Mesenchymal stem cell (in vitro differentiated cells and primary cell): ENCODE data around the gene SELL.

Source experiments
- DNase-seq: peaks from one replicate; pipeline ENCODE4 v3.0.0-alpha.2; 2013
- H2AFZ ChIP-seq: one replicate; pipeline ENCODE4 v1.6.1; 2013; ENCODE audit warnings: low read depth, mild to moderate bottlenecking, control low read depth, inconsistent platforms, low read length, moderate library complexity
- H2AK5ac ChIP-seq: 2 replicates; pipeline ENCODE4 v1.6.1; 2013; ENCODE audit warnings: low read length, moderate library complexity, mild to moderate bottlenecking, inconsistent platforms; ENCODE audit not compliant: severe bottlenecking
- H2BK120ac ChIP-seq: one replicate; pipeline ENCODE4 v1.6.1; 2013; ENCODE audit warnings: low read depth, mild to moderate bottlenecking, inconsistent platforms, low read length, moderate library complexity
- H2BK12ac ChIP-seq, 2 experiments: one replicate each; pipeline ENCODE4 v1.6.1; 2013; ENCODE audit warnings: inconsistent platforms in 2 of 2, low read length in 2 of 2, mild to moderate bottlenecking in 2 of 2, moderate library complexity in 2 of 2, control low read depth in 1 of 2
- H2BK15ac ChIP-seq: one replicate; pipeline ENCODE4 v1.6.1; 2013; ENCODE audit warnings: mild to moderate bottlenecking, low read depth, inconsistent platforms; ENCODE audit not compliant: poor library complexity, severe bottlenecking
- H2BK5ac ChIP-seq: 2 replicates; pipeline ENCODE4 v1.6.1; 2013; ENCODE audit warnings: low read depth, mild to moderate bottlenecking, low read length, control low read depth, inconsistent platforms; ENCODE audit not compliant: poor library complexity, severe bottlenecking
- H3K14ac ChIP-seq, 2 experiments: one replicate each; pipeline ENCODE4 v1.6.1; 2013; ENCODE audit warnings: inconsistent platforms in 2 of 2, low read length in 2 of 2, control low read depth in 1 of 2, mild to moderate bottlenecking in 1 of 2, moderate library complexity in 1 of 2
- H3K18ac ChIP-seq, 2 experiments: one replicate each; pipeline ENCODE4 v1.6.1; 2013; ENCODE audit warnings: inconsistent platforms in 2 of 2, low read length in 2 of 2, control low read depth in 1 of 2, low read depth in 1 of 2, mild to moderate bottlenecking in 1 of 2
- H3K23ac ChIP-seq, 2 experiments: one replicate each; pipeline ENCODE4 v1.6.1; 2013; ENCODE audit warnings: inconsistent platforms in 2 of 2, low read length in 2 of 2, mild to moderate bottlenecking in 2 of 2, moderate library complexity in 2 of 2, control low read depth in 1 of 2
- H3K27ac ChIP-seq: 2 replicates; pipeline ENCODE4 v1.5.1; 2013; ENCODE audit warnings: mild to moderate bottlenecking, moderate library complexity, low read length, control low read depth, inconsistent platforms; ENCODE audit not compliant: poor library complexity, severe bottlenecking
- H3K27me3 ChIP-seq, 2 experiments: 2 replicates each; pipeline versions ENCODE4 v1.6.1 to v1.7.0; 2013; ENCODE audit warnings: low read length in 2 of 2, mild to moderate bottlenecking in 2 of 2, moderate library complexity in 2 of 2, control low read depth in 1 of 2, inconsistent platforms in 1 of 2; ENCODE audit not compliant: control insufficient read depth in 1 of 2, insufficient read depth in 1 of 2
- H3K36me3 ChIP-seq, 2 experiments: 2 replicates each; pipeline versions ENCODE4 v1.6.1 to v1.7.0; 2013; ENCODE audit warnings: low read length in 2 of 2, control low read depth in 1 of 2, inconsistent platforms in 1 of 2, low read depth in 1 of 2, mild to moderate bottlenecking in 1 of 2; ENCODE audit not compliant: insufficient read depth in 2 of 2, control insufficient read depth in 1 of 2
- H3K4ac ChIP-seq, 2 experiments: one replicate each; pipeline ENCODE4 v1.6.1; 2013; ENCODE audit warnings: inconsistent platforms in 2 of 2, low read length in 2 of 2, mild to moderate bottlenecking in 2 of 2, moderate library complexity in 2 of 2, control low read depth in 1 of 2, low read depth in 1 of 2
- H3K4me1 ChIP-seq: 2 replicates; pipeline ENCODE4 v1.6.1; 2013; ENCODE audit warnings: low read depth, low read length, control low read depth; ENCODE audit not compliant: control insufficient read depth, insufficient read depth
- H3K4me2 ChIP-seq: 2 replicates; pipeline ENCODE4 v1.6.1; 2013; ENCODE audit warnings: low read length, mild to moderate bottlenecking, inconsistent platforms; ENCODE audit not compliant: poor library complexity, severe bottlenecking
- H3K4me3 ChIP-seq, 2 experiments: 2 replicates each; pipeline versions ENCODE4 v1.5.1 to v1.7.0; 2013; ENCODE audit warnings: low read length in 2 of 2, mild to moderate bottlenecking in 2 of 2, control low read depth in 1 of 2, low read depth in 1 of 2; ENCODE audit not compliant: insufficient read depth in 1 of 2
- H3K79me1 ChIP-seq: replicated peaks from 2 replicates; pipeline ENCODE4 v1.6.1; 2013; ENCODE audit warnings: mild to moderate bottlenecking, control low read depth, low read length, inconsistent platforms; ENCODE audit not compliant: poor library complexity, severe bottlenecking
- H3K9ac ChIP-seq: 2 replicates; pipeline ENCODE4 v1.7.0; 2013; ENCODE audit warnings: mild to moderate bottlenecking, low read length, moderate library complexity
- H3K9me3 ChIP-seq: 2 replicates; pipeline ENCODE4 v1.7.0; 2013; ENCODE audit warnings: mild to moderate bottlenecking, low read length; ENCODE audit not compliant: control insufficient read depth
- H4K8ac ChIP-seq: one replicate; pipeline ENCODE4 v1.6.1; 2013; ENCODE audit warnings: inconsistent platforms, mild to moderate bottlenecking, low read length, moderate library complexity
- H4K91ac ChIP-seq: one replicate; pipeline ENCODE4 v1.6.1; 2013; ENCODE audit warnings: mild to moderate bottlenecking, low read length, inconsistent platforms
- WGBS: methylation state at CpG from one replicate; pipeline ENCODE4 v1.1.7; 2013; ENCODE audit warnings: mixed read lengths; 5-methylcytosine and 5-hydroxymethylcytosine counted together

Gene SELL

DNA sequence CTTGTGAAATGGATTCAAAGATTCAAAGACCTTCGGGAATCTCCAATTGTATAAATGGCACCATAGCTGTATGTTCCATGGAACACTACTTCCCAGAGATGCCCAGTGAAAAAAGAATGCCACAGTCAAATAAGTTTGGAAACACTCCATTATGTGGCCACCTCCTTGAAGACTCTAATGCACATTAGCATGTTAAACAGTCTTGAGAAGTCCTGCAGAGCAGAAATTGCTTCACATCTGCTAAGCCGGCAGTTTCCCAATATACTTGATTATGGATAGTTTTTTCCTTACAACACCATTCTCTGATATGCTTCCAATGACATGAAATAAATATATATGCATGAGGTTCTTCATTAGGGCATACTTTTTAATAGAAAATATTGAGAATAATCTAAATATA is 35.1 kb upstream of the SELL start:
- Histone ChIP-seq H3K18ac (no peak overlapping the region), H2BK5ac (no peak overlapping the region), H3K23ac (no peak overlapping the region), H2AK5ac (no peak overlapping the region), H3K4me3 (no peak overlapping the region), H3K4me1 (no peaks in the 10 kb centered on the region), H4K91ac (no peak overlapping the region), H2BK120ac (no peak overlapping the region), H3K9me3 (no peaks in the 10 kb centered on the region), H3K9ac (no peak overlapping the region), H2AFZ (no peak overlapping the region), H3K4me2 (no peak overlapping the region), H2BK12ac (no peak overlapping the region), H4K8ac (no peak overlapping the region), H3K36me3 (no peaks in the 10 kb centered on the region), H3K79me1 (no peaks in the 10 kb centered on the region), H2BK15ac (no peak overlapping the region), H3K14ac (no peak overlapping the region), H3K4ac (no peak overlapping the region), H3K27me3 (peaks cover 0 to 27% of the 10 kb centered on the region in 2 experiments), H3K27ac (no peak overlapping the region)
- DNase-seq, result no peak
- WGBS, result 95% methylated on average over 1 of the region's 2 CpGs

GRCh38 chr1:169745015-169745861 is 33.8 kb upstream of the SELL start:
- Histone ChIP-seq H3K36me3 (no peaks in the 10 kb centered on the region), H3K4me1 (no peaks in the 10 kb centered on the region), H3K18ac (no peak overlapping the region), H2AK5ac (no peak overlapping the region), H3K23ac (no peak overlapping the region), H4K8ac (no peak overlapping the region), H4K91ac (peak overlapping the region; percentile 48), H3K27me3 (peaks cover 0 to 33% of the 10 kb centered on the region in 2 experiments), H3K4ac (no peak overlapping the region), H3K4me2 (no peak overlapping the region), H2BK12ac (no peak overlapping the region), H3K14ac (no peak overlapping the region), H3K9ac (peak overlapping the region; percentile 19), H3K4me3 (no peak overlapping the region), H2BK120ac (no peak overlapping the region), H2BK5ac (no peak overlapping the region), H3K27ac (no peak overlapping the region), H3K9me3 (no peaks in the 10 kb centered on the region), H2BK15ac (no peak overlapping the region), H2AFZ (no peak overlapping the region), H3K79me1 (no peaks in the 10 kb centered on the region)
- 76% methylated on average over 2 of the region's 5 CpGs for WGBS
- DNase-seq, result no peak

- Histone ChIP-seq H3K4me3 (no peak overlapping the region), H2BK15ac (no peak overlapping the region), H3K23ac (no peak overlapping the region), H2BK12ac (no peak overlapping the region), H2AK5ac (no peak overlapping the region), H3K4me1 (no peaks in the 10 kb centered on the region), H3K9me3 (no peaks in the 10 kb centered on the region), H3K27me3 (peaks cover 0 to 52% of the 10 kb centered on the region in 2 experiments), H2BK5ac (no peak overlapping the region), H3K4ac (no peak overlapping the region), H3K4me2 (no peak overlapping the region), H4K91ac (no peak overlapping the region), H2AFZ (no peak overlapping the region), H3K9ac (no peak overlapping the region), H3K36me3 (no peaks in the 10 kb centered on the region), H3K79me1 (no peaks in the 10 kb centered on the region), H3K14ac (no peak overlapping the region), H3K27ac (no peak overlapping the region), H4K8ac (no peak overlapping the region), H3K18ac (no peak overlapping the region), H2BK120ac (no peak overlapping the region)
- DNase-seq, result peak; percentile 7
- WGBS, result 77% methylated on average over 5 of the region's 6 CpGs
Observed at GRCh38 chr1:169741666-169742394, 30.4 kb upstream of the SELL start.

GRCh38 chr1:169739980-169740379 is 28.6 kb upstream of the SELL start:
- DNase-seq, result no peak
- no peak overlapping the region for H2BK5ac ChIP-seq
- H4K91ac ChIP-seq, result no peak overlapping the region

More at GRCh38 chr1:169739980-169740379, 28.6 kb upstream of the SELL start:
- Histone ChIP-seq H3K14ac (no peak overlapping the region), H2BK120ac (no peak overlapping the region), H3K9me3 (no peaks in the 10 kb centered on the region), H3K4me2 (no peak overlapping the region), H2AFZ (no peak overlapping the region), H3K36me3 (no peaks in the 10 kb centered on the region), H3K18ac (no peak overlapping the region), H3K27me3 (peaks cover 0 to 56% of the 10 kb centered on the region in 2 experiments), H3K9ac (peak overlapping the region; percentile 27), H3K79me1 (no peaks in the 10 kb centered on the region), H2AK5ac (no peak overlapping the region), H3K4ac (no peak overlapping the region), H4K8ac (no peak overlapping the region), H3K23ac (no peak overlapping the region), H3K4me3 (no peak overlapping the region), H2BK12ac (no peak overlapping the region), H3K27ac (no peak overlapping the region), H2BK15ac (no peak overlapping the region), H3K4me1 (no peaks in the 10 kb centered on the region)
- whole genome bisulfite sequencing, result 89% methylated on average over 4 of the region's 5 CpGs
